ENCODE measurements around the gene MAP3K21. TPM values are rescaled to one million over a fixed set of nuclear protein-coding genes. Genes with fewer than 3 reads are reported as not detected.

Gene MAP3K21
- polyA plus RNA-seq, 1 experiment, result 0.42 TPM

GRCh38 chr1:233364695-233365539 lies 37.4 kb downstream of the MAP3K21 start:
- ChIA-PET POLR2A (no interaction called here), CTCF (interaction anchor here (0.6 to 4.6 kb wide), 28 partner anchors 9 to 1051 kb away, joined by 3 to 24 read pairs (median 3); no protein-coding TSS in a partner anchor)
- H3K9me3 ChIP-seq (ENCODE audit: control insufficient read depth, insufficient read depth, low read length), result no peaks in the 10 kb centered on the region
- no peaks in the 10 kb centered on the region for H3K27me3 ChIP-seq (ENCODE audit: control insufficient read depth, insufficient read depth, low read length)
- H3K4me3 ChIP-seq (ENCODE audit: low read depth, low read length), result no peak overlapping the region
- H3K27ac ChIP-seq (ENCODE audit: low read depth, low read length), result no peak overlapping the region
- TF ChIP-seq, protein P1, sequence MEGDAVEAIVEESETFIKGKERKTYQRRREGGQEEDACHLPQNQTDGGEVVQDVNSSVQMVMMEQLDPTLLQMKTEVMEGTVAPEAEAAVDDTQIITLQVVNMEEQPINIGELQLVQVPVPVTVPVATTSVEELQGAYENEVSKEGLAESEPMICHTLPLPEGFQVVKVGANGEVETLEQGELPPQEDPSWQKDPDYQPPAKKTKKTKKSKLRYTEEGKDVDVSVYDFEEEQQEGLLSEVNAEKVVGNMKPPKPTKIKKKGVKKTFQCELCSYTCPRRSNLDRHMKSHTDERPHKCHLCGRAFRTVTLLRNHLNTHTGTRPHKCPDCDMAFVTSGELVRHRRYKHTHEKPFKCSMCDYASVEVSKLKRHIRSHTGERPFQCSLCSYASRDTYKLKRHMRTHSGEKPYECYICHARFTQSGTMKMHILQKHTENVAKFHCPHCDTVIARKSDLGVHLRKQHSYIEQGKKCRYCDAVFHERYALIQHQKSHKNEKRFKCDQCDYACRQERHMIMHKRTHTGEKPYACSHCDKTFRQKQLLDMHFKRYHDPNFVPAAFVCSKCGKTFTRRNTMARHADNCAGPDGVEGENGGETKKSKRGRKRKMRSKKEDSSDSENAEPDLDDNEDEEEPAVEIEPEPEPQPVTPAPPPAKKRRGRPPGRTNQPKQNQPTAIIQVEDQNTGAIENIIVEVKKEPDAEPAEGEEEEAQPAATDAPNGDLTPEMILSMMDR (IDR thresholded peaks at IDR 0.05; ENCODE audit: low read depth, low read length), result peak; percentile 66
- DNase-seq (ENCODE audit: low read depth, low spot score), result no peak

- no peaks in the 10 kb centered on the region for H3K9me3 ChIP-seq (ENCODE audit: control insufficient read depth, insufficient read depth, low read length)
- POLR2A ChIA-PET, result no interaction called here
- DNase-seq (ENCODE audit: low read depth, low spot score), result no peak
- H3K4me3 ChIP-seq (ENCODE audit: low read depth, low read length), result no peak overlapping the region
- no peak overlapping the region for H3K27ac ChIP-seq (ENCODE audit: low read depth, low read length)
- H3K27me3 ChIP-seq (ENCODE audit: control insufficient read depth, insufficient read depth, low read length), result no peaks in the 10 kb centered on the region
- TF ChIP-seq, protein P1 (IDR thresholded peaks at IDR 0.05; ENCODE audit: low read depth, low read length), result no peak
- CTCF ChIA-PET, result interaction anchor here (1.9 to 4.6 kb wide), 2 partner anchors 16 to 700 kb away, joined by 8 to 24 read pairs; no protein-coding TSS in a partner anchor
Measured at GRCh38 chr1:233366575-233366974, 39.1 kb downstream of the MAP3K21 start.

GRCh38 chr1:233367057-233367803 lies 39.7 kb downstream of the MAP3K21 start:
- no peaks in the 10 kb centered on the region for H3K9me3 ChIP-seq (ENCODE audit: control insufficient read depth, insufficient read depth, low read length)
- H3K27me3 ChIP-seq (ENCODE audit: control insufficient read depth, insufficient read depth, low read length), result no peaks in the 10 kb centered on the region
- H3K27ac ChIP-seq (ENCODE audit: low read depth, low read length), result no peak overlapping the region
- TF ChIP-seq, protein P1 (IDR thresholded peaks at IDR 0.05; ENCODE audit: low read depth, low read length), result no peak
- no peak overlapping the region for H3K4me3 ChIP-seq (ENCODE audit: low read depth, low read length)
- ChIA-PET POLR2A (interaction anchor here (0.6 kb wide), 1 partner anchor 15 kb away, joined by 3 read pairs; no protein-coding TSS in a partner anchor), CTCF (interaction anchor here (1.0 to 4.6 kb wide), 2 partner anchors 16 to 699 kb away, joined by 3 to 24 read pairs; no protein-coding TSS in a partner anchor)
- no peak for DNase-seq (ENCODE audit: low read depth, low spot score)

- TF ChIP-seq, protein P1 (IDR thresholded peaks at IDR 0.05; ENCODE audit: low read depth, low read length), result no peak
- H3K27me3 ChIP-seq (ENCODE audit: control insufficient read depth, insufficient read depth, low read length), result no peaks in the 10 kb centered on the region
- POLR2A ChIA-PET, result no interaction called here
- no peak overlapping the region for H3K27ac ChIP-seq (ENCODE audit: low read depth, low read length)
- no peak for DNase-seq (ENCODE audit: low read depth, low spot score)
- H3K4me3 ChIP-seq (ENCODE audit: low read depth, low read length), result no peak overlapping the region
- CTCF ChIA-PET, result interaction anchor here (1.0 to 4.6 kb wide), 2 partner anchors 15 to 698 kb away, joined by 3 to 24 read pairs; no protein-coding TSS in a partner anchor
- no peaks in the 10 kb centered on the region for H3K9me3 ChIP-seq (ENCODE audit: control insufficient read depth, insufficient read depth, low read length)
Measured at GRCh38 chr1:233368106-233368788, 40.7 kb downstream of the MAP3K21 start.

Measured in AG04450 (cell line).